Frontal cortex (tissue), 4 donors: Measurements from ENCODE around the gene HEPACAM. TPM values are rescaled to one million over a fixed set of nuclear protein-coding genes. Genes with fewer than 3 reads are reported as not detected.

Experiments
- DNase-seq, 2 donors: peaks; one replicate each; pipeline ENCODE4 v3.0.0; 2012; ENCODE audit warnings: low spot score in 2 of 2
- FAIRE-seq: peaks from 2 replicates; lab custom pipeline; 2012; peaks lifted over from hg19 to GRCh38; lab: Jason Lieb, UNC
- total RNA-seq: library from RNA; depleted of rRNA; stranded (reverse); fragments of >200 nt; gene quantifications from one replicate; pipeline ENCODE4 v1.2.3, GENCODE V29; 2014
- donor health status: control.
- donor health status: control.
- donor health status: control.

The HEPACAM gene
- total RNA-seq, 1 donor from 2014 or later = 6.9 TPM

- FAIRE-seq = no peak
These were observed 20.1 kb downstream of the HEPACAM start for GRCh38 chr11:124915541-124916369.

DNA sequence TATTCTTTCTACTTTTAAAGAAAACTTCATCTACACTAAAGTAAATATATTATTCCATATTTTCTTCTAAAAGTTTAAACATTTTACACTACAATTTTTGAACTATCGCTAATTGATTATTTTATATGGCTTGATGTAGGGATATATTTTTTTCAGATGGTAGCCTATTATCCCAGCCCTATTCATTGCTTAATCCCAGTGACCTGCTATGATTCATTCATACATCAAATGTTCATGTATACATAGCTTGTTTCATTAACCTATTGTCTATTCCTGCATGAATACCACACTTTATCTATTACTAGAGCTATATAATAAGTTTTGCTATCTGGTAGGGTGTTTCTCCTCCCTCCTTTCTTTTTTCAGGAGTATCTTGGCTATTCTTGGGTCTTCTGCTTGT is 33.2 kb downstream of the HEPACAM start:
- DNase-seq (no peak), FAIRE-seq (no peak)

More at GRCh38 chr11:124915541-124916369, 20.1 kb downstream of the HEPACAM start:
- no peak for DNase-seq

DNA sequence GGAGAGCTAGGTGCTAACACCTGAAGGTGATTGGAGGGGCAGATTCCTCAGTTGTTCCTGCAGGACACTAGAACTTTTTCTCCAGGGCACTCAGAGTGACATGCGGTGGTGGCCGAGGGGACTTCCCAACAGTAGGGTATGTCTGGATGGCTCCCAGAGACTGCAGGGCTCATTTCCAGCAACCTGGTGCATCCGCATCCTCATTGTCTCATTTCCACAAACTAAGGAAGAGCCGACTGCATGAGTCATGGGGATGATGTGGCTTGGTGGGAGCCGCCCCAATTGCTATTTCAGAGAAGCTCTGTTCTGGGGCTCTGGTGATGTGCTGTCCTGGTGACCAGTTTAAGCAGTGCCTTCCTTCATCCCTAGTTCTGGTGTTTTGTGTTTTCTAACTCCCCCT is 35.4 kb downstream of the HEPACAM start:
- DNase-seq = no peak

GRCh38 chr11:124899383-124900145 is 36.3 kb downstream of the HEPACAM start:
- FAIRE-seq = no peak
- DNase-seq = no peak

More for the DNA sequence above, 35.4 kb downstream of the HEPACAM start:
- no peak for FAIRE-seq

DNA sequence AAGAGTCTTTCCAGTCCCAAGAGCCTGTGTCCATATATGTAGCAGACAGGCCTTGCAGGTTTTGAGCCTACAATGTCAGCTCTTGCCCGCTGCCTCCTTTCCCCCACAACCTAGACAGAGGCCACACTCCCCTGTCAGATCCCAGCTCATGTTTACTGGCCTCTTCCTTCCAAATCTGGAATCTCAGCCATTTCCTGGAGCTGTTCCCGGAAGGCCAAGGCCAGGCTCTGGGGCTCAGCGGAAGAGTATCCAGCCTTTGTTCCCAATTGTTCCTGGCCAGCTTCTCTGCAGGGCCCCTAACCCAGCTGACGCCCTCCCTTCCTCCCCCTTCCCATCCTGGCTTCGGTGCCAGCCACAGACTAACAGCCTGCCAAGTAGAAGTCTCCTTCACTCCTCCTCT is 37.1 kb downstream of the HEPACAM start:
- FAIRE-seq (no peak), DNase-seq (no peak)

- DNase-seq = no peak
- FAIRE-seq = no peak
These were observed 37.6 kb downstream of the HEPACAM start for GRCh38 chr11:124898263-124898680.

GRCh38 chr11:124897674-124898262 is 38.1 kb downstream of the HEPACAM start, which contains the start of gene ROBO4:
TSS of gene ROBO4 (minus strand) at chr11:124897865. CDS start at chr11:124897795, 70 bp downstream.
- no peak for DNase-seq
- no peak for FAIRE-seq

GRCh38 chr11:124896821-124897391 is 38.9 kb downstream of the HEPACAM start:
- FAIRE-seq = no peak
- no peak for DNase-seq

GRCh38 chr11:124896071-124896750 is 39.6 kb downstream of the HEPACAM start:
- no peak for FAIRE-seq

GRCh38 chr11:124895471-124895971 is 40.3 kb downstream of the HEPACAM start:
- DNase-seq = no peak
- FAIRE-seq = no peak

More at GRCh38 chr11:124896071-124896750, 39.6 kb downstream of the HEPACAM start:
- no peak for DNase-seq

DNA sequence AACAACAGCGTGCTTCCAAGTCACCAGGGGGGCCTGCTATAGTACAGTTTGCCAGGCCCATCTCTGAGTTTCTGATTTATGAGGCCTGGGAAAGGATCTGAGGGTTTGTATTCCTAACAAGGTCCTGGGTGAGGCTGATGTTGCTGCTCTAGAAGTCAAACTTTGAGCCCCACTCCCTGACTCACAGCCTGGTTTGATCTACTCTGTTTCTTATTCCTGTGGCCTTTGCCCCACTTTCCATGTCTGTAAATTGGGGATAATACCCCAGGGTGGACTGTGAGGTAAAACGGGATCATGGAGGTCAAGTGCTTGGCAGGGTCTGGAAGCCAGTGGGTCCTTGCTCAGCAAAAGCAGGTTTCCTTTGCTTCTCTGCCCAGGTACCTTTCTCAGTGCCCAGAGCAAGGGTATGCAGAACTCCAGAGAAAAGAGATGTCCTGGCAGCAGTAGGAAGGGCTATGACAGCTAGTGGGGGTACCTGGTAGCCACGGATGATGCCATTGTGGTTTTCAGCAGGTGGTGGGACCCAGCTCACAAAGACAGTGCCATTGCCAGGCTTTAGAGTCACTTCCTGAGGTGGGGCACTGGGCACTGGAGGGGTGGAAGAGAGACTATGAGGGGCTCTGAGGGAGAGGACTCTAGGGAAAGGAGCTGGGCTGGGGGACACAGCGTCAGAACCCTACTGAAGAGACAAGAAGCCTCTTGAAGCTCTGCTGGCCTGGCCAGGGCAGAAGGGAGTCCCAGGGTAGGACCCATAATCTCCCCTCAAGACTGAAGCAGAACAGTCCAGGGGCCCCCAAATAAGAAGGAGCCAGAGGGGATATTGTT is 41.0 kb downstream of the HEPACAM start:
- DNase-seq (no peak), FAIRE-seq (no peak)

GRCh38 chr11:124893781-124894401 is 42.0 kb downstream of the HEPACAM start:
- FAIRE-seq (no peak), DNase-seq (no peak)

DNA sequence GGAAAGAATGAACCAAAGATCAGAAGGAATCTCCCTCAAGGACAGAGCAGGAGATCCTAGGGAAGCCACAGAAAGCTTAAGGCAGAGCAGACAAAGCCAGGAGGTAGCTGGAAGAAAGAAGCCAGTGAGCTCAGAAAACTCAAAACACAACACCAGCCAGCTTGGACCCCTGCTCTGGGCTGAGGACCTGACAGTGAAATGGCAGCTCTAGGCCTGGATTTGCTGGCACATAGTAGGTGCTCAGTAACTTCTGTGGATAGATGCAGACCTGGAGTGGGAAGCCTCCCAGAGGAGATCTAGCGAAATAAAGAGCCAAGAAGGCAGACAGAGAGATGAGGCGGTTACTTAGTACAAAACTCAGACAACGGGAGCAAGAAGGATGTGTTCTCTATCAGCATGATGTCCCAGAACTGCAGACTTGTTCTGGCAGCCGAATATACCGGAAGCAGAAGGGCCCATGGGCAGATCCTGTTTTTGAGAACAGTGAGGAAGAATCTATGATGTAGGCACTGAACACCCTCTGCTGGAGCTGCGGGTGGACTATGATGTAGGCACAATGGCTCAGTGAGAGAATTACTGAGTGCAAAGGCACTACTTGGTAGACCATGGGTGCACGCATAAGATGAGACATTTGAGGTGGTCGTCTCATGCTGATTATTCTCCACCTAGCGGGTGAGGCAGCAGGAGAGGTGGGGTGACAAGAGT is 42.9 kb downstream of the HEPACAM start:
- DNase-seq (no peak), FAIRE-seq (no peak)

- FAIRE-seq = no peak
- no peak for DNase-seq
These were observed 43.7 kb downstream of the HEPACAM start for GRCh38 chr11:124892146-124892545.

- no peak for FAIRE-seq
- DNase-seq = no peak
These were observed 44.4 kb downstream of the HEPACAM start for GRCh38 chr11:124891373-124891861.

- FAIRE-seq (no peak), DNase-seq (no peak)
These were observed 45.0 kb downstream of the HEPACAM start for GRCh38 chr11:124890683-124891372.

- DNase-seq (no peak), FAIRE-seq (no peak)
These were observed 45.7 kb downstream of the HEPACAM start for GRCh38 chr11:124890151-124890550.
